GM18520 (cell line): ENCODE measurements around the gene TET3.

ENCODE experiments used
- ATAC-seq: cut with Tn5 transposase; IDR thresholded peaks from one replicate; pipeline ENCODE4 v1.9.1; 2021; ENCODE audit not compliant: unreplicated experiment

The TET3 gene

GRCh38 chr2:74027496-74027895 lies 42.8 kb downstream of the TET3 start:
- ATAC-seq = no peak

GRCh38 chr2:74028290-74028689 lies 43.6 kb downstream of the TET3 start:
- ATAC-seq = no peak

- ATAC-seq = no peak
These were observed 44.0 kb downstream of the TET3 start for GRCh38 chr2:74028741-74029140.

GRCh38 chr2:74029714-74030397 lies 45.1 kb downstream of the TET3 start:
- no peak for ATAC-seq

- no peak for ATAC-seq
These were observed 46.5 kb downstream of the TET3 start for GRCh38 chr2:74031221-74031620.

- no peak for ATAC-seq
These were observed 47.2 kb downstream of the TET3 start for GRCh38 chr2:74031959-74032287.

- no peak for ATAC-seq
These were observed 48.7 kb downstream of the TET3 start for GRCh38 chr2:74033375-74033774.
